NB4 (cell line): ENCODE data around the gene TCHP.

Experiments used
- CTCF ChIP-seq: IDR thresholded peaks from one replicate; pipeline ENCODE4 v1.5.1; 2012; ENCODE audit warnings: low read depth, low read length
- POLR2A ChIP-seq: IDR thresholded peaks from 2 replicates; pipeline ENCODE4 v1.6.1; 2011; ENCODE audit warnings: mild to moderate bottlenecking; ENCODE audit not compliant: insufficient read length; ENCODE audit errors: extremely low read depth

GRCh38 chr12:109958374-109958773, 58.3 kb downstream of the TCHP start:
- TF ChIP-seq CTCF = no peak
- no peak for TF ChIP-seq POLR2A
